H9 (cell line): ENCODE measurements around the gene OR5T3. TPM values are rescaled to one million over a fixed set of nuclear protein-coding genes. Genes with fewer than 3 reads are reported as not detected.
A peak's percentile ranks its signal among the peaks of the same experiment; 100 is the strongest.

Experiments
- DNase-seq: peaks from one replicate; pipeline ENCODE4 v3.0.0-alpha.2; 2017
- H2AFZ ChIP-seq: one replicate; pipeline ENCODE4 v1.6.1; 2013; ENCODE audit warnings: mild to moderate bottlenecking, low read length, control low read depth, moderate library complexity
- H2AK5ac ChIP-seq: 2 replicates; pipeline ENCODE4 v1.6.1; 2013; ENCODE audit warnings: low read length, control low read depth, mixed read lengths; ENCODE audit not compliant: insufficient read length
- H2BK120ac ChIP-seq: one replicate; pipeline ENCODE4 v1.6.1; 2013; ENCODE audit warnings: low read depth, mild to moderate bottlenecking, low read length, control low read depth, inconsistent platforms; ENCODE audit not compliant: poor library complexity, severe bottlenecking
- H2BK12ac ChIP-seq: 2 replicates; pipeline ENCODE4 v1.6.1; 2013; ENCODE audit warnings: low read length, control low read depth, mixed read lengths, low read depth; ENCODE audit not compliant: insufficient read length
- H2BK15ac ChIP-seq: 2 replicates; pipeline ENCODE4 v1.6.1; 2013; ENCODE audit warnings: low read depth, low read length, control low read depth
- H2BK20ac ChIP-seq: one replicate; pipeline ENCODE4 v1.6.1; 2013; ENCODE audit warnings: low read depth, mild to moderate bottlenecking, low read length, control low read depth, inconsistent platforms; ENCODE audit not compliant: poor library complexity, severe bottlenecking
- H2BK5ac ChIP-seq: 2 replicates; pipeline ENCODE4 v1.6.1; 2013; ENCODE audit warnings: low read length, control low read depth, mixed read lengths; ENCODE audit not compliant: insufficient read length
- H3K14ac ChIP-seq: 2 replicates; pipeline ENCODE4 v1.6.1; 2013; ENCODE audit warnings: low read length, control low read depth; ENCODE audit not compliant: insufficient read depth
- H3K18ac ChIP-seq: 2 replicates; pipeline ENCODE4 v1.6.1; 2013; ENCODE audit warnings: low read depth, mild to moderate bottlenecking, mixed read lengths, low read length, control low read depth; ENCODE audit not compliant: insufficient read length
- H3K23ac ChIP-seq: 2 replicates; pipeline ENCODE4 v1.6.1; 2013; ENCODE audit warnings: low read length, control low read depth, mixed read lengths, low read depth; ENCODE audit not compliant: insufficient read length
- H3K23me2 ChIP-seq: 2 replicates; pipeline ENCODE4 v1.6.1; 2013; ENCODE audit warnings: low read depth, mild to moderate bottlenecking, mixed read lengths, low read length, control low read depth; ENCODE audit not compliant: insufficient read length, poor library complexity, severe bottlenecking
- H3K27ac ChIP-seq: 2 replicates; pipeline ENCODE4 v1.5.1; 2013; ENCODE audit warnings: low read length, control low read depth, mixed read lengths, low read depth; ENCODE audit not compliant: insufficient read length
- H3K27me3 ChIP-seq: 2 replicates; pipeline ENCODE4 v1.6.1; 2013; ENCODE audit warnings: low read length, control low read depth, inconsistent platforms; ENCODE audit not compliant: insufficient read depth
- H3K4ac ChIP-seq: 2 replicates; pipeline ENCODE4 v1.6.1; 2013; ENCODE audit warnings: low read depth, mild to moderate bottlenecking, control low read depth, inconsistent platforms, low read length, moderate library complexity
- H3K4me1 ChIP-seq: 2 replicates; pipeline ENCODE4 v1.6.1; 2013; ENCODE audit warnings: low read length, control low read depth, inconsistent platforms; ENCODE audit not compliant: insufficient read depth
- H3K4me2 ChIP-seq: 2 replicates; pipeline ENCODE4 v1.6.1; 2013; ENCODE audit warnings: low read length, control low read depth, mixed read lengths; ENCODE audit not compliant: insufficient read length, insufficient read depth
- H3K56ac ChIP-seq: 2 replicates; pipeline ENCODE4 v1.6.1; 2013; ENCODE audit warnings: low read depth, mild to moderate bottlenecking, mixed read lengths, low read length, control low read depth; ENCODE audit not compliant: insufficient read length
- H3K79me1 ChIP-seq: 2 replicates; pipeline ENCODE4 v1.6.1; 2013; ENCODE audit warnings: low read depth, mild to moderate bottlenecking, moderate library complexity, low read length, control low read depth, inconsistent platforms; ENCODE audit not compliant: insufficient read depth, poor library complexity, severe bottlenecking
- H3K79me2 ChIP-seq: 2 replicates; pipeline ENCODE4 v1.6.1; 2013; ENCODE audit warnings: low read length, control low read depth, inconsistent platforms; ENCODE audit not compliant: insufficient read depth
- H3K9ac ChIP-seq: 2 replicates; pipeline ENCODE4 v1.6.1; 2013; ENCODE audit warnings: low read length, control low read depth, mixed read lengths; ENCODE audit not compliant: insufficient read length; ENCODE audit errors: extremely low read depth
- H3K9me3 ChIP-seq: one replicate; pipeline ENCODE4 v1.6.1; 2013; ENCODE audit warnings: low read depth, low read length, inconsistent platforms; ENCODE audit not compliant: control insufficient read depth
- H3T11ph ChIP-seq: one replicate; pipeline ENCODE4 v1.6.1; 2013; ENCODE audit warnings: mild to moderate bottlenecking, low read length, control low read depth, inconsistent platforms
- H4K20me1 ChIP-seq: one replicate; pipeline ENCODE4 v1.6.1; 2013; ENCODE audit not compliant: control insufficient read depth, insufficient read length, insufficient read depth
- H4K5ac ChIP-seq: 2 replicates; pipeline ENCODE4 v1.6.1; 2013; ENCODE audit warnings: low read depth, mild to moderate bottlenecking, mixed read lengths, low read length, control low read depth; ENCODE audit not compliant: insufficient read length
- H4K8ac ChIP-seq: replicated peaks from 2 replicates; pipeline ENCODE4 v1.6.1; 2013; ENCODE audit warnings: low read length, control low read depth, mixed read lengths, low read depth; ENCODE audit not compliant: insufficient read length
- H4K91ac ChIP-seq: 2 replicates; pipeline ENCODE4 v1.6.1; 2013; ENCODE audit warnings: low read depth, mild to moderate bottlenecking, moderate library complexity, mixed read lengths, low read length, control low read depth; ENCODE audit not compliant: insufficient read length
- H3K27ac Mint-ChIP-seq, 3 experiments: 2 replicates in 2 of 3; 3 replicates in 1 of 3; pipeline ENCODE4 v1.8.0; 2020 to 2021; ENCODE audit warnings: mixed read lengths in 3 of 3, mild to moderate bottlenecking in 1 of 3, moderate library complexity in 1 of 3
- H3K27me3 Mint-ChIP-seq: 2 replicates; pipeline ENCODE4 v1.8.0; 2021; ENCODE audit warnings: low read depth, mild to moderate bottlenecking, moderate library complexity, mixed read lengths
- H3K36me3 Mint-ChIP-seq, 3 experiments: 2 replicates in 2 of 3; 3 replicates in 1 of 3; pipeline ENCODE4 v1.8.0; 2020 to 2021; ENCODE audit warnings: low read depth in 3 of 3, mixed read lengths in 3 of 3; ENCODE audit not compliant: insufficient read depth in 1 of 3
- H3K4me1 Mint-ChIP-seq, 2 experiments: 2 replicates each; pipeline ENCODE4 v1.8.0; 2020; ENCODE audit warnings: mixed read lengths in 2 of 2
- H3K4me3 Mint-ChIP-seq, 2 experiments: 2 replicates in 1 of 2; 3 replicates in 1 of 2; pipeline ENCODE4 v1.8.0; 2020 to 2021; ENCODE audit warnings: mild to moderate bottlenecking in 2 of 2, mixed read lengths in 2 of 2, moderate library complexity in 1 of 2
- H3K9me3 Mint-ChIP-seq, 2 experiments: 2 replicates in 1 of 2; 3 replicates in 1 of 2; pipeline ENCODE4 v1.8.0; 2020; ENCODE audit warnings: mild to moderate bottlenecking in 2 of 2, mixed read lengths in 2 of 2, moderate library complexity in 1 of 2
- CTCF ChIP-seq: fragments of 200-600 bp; sonication (generic); conservative IDR thresholded peaks from 3 replicates; pipeline ENCODE4 v1.8.0; 2021; ENCODE audit warnings: antibody characterized with exemption, mild to moderate bottlenecking
- long read RNA-seq: library from polyadenylated mRNA; unstranded; transcript quantifications from one replicate; pipeline ENCODE4 v2.0.0, GENCODE V29; 2020
- total RNA-seq: library from RNA; stranded (reverse); gene quantifications from 2 replicates; pipeline ENCODE4 v1.2.1, GENCODE V29; 2021

OR5T3 gene
- total RNA-seq: not detected in 2 replicates
- long read RNA-seq: 0 reads

- no peak within 1 kb of the TSS for H2AFZ ChIP-seq
- H3K18ac ChIP-seq: no peak within 1 kb of the TSS
- H3K79me2 ChIP-seq: no peaks in the 10 kb centered on the region
- H3K4ac ChIP-seq: no peak within 1 kb of the TSS
- H3K4me2 ChIP-seq: no peak within 1 kb of the TSS
- Mint-ChIP-seq H3K27ac (peak within 1 kb of the TSS in 1 of 3 experiments; percentile 29; a peak in 1 of 7 replicates), H3K27me3 (no peaks in the 10 kb centered on the region), H3K4me3 (no peak within 1 kb of the TSS), H3K36me3 (no peaks in the 10 kb centered on the region; a peak in 1 of 7 replicates), H3K4me1 (no peaks in the 10 kb centered on the region), H3K9me3 (peaks cover 4 to 26% of the 10 kb centered on the region in 2 experiments; a peak in 4 of 5 replicates)
- H3K14ac ChIP-seq: no peak within 1 kb of the TSS
- no peaks in the 10 kb centered on the region for H3K27me3 ChIP-seq
- H3K27ac ChIP-seq: no peak within 1 kb of the TSS
- no peak within 1 kb of the TSS for H3T11ph ChIP-seq
- H2BK20ac ChIP-seq: no peak within 1 kb of the TSS
- H3K9me3 ChIP-seq: no peaks in the 10 kb centered on the region
- no peak within 1 kb of the TSS for H2BK120ac ChIP-seq
- H2BK12ac ChIP-seq: no peak within 1 kb of the TSS
- no peak within 1 kb of the TSS for H4K91ac ChIP-seq
- no peaks in the 10 kb centered on the region for H3K4me1 ChIP-seq
- H2BK5ac ChIP-seq: no peak within 1 kb of the TSS
- H3K56ac ChIP-seq: no peak within 1 kb of the TSS
- no peaks in the 10 kb centered on the region for H3K23me2 ChIP-seq
- no peak within 1 kb of the TSS for H2AK5ac ChIP-seq
- no peak within 1 kb of the TSS for H2BK15ac ChIP-seq
- no peak within 1 kb of the TSS for H3K23ac ChIP-seq
- H3K9ac ChIP-seq: no peak within 1 kb of the TSS
- no peak within 1 kb of the TSS for H4K8ac ChIP-seq
- no peak for TF ChIP-seq CTCF
- no peak within 1 kb of the TSS for H4K5ac ChIP-seq
- H4K20me1 ChIP-seq: no peaks in the 10 kb centered on the region
- DNase-seq: no peak
- H3K79me1 ChIP-seq: no peaks in the 10 kb centered on the region
These were observed at the start of gene OR5T3 for GRCh38 chr11:56251954-56252353. OR5T3 (plus strand) TSS chr11:56252254; CDS start chr11:56252254, 0 bp downstream.
